Activated T-cell treated with anti-CD3 and anti-CD28 coated beads for 48 hours (primary cell): ENCODE data around the gene FAM25A.
"Not testable (repeated sequence)": the region's sequence is repeated elsewhere in the genome, so short reads cannot be mapped to it uniquely, and the experiment has no call there.

ENCODE experiments used
- DNase-seq: peaks from one replicate; pipeline ENCODE4 v3.0.0-alpha.2; 2020; ENCODE audit warnings: low read depth

FAM25A gene

DNA sequence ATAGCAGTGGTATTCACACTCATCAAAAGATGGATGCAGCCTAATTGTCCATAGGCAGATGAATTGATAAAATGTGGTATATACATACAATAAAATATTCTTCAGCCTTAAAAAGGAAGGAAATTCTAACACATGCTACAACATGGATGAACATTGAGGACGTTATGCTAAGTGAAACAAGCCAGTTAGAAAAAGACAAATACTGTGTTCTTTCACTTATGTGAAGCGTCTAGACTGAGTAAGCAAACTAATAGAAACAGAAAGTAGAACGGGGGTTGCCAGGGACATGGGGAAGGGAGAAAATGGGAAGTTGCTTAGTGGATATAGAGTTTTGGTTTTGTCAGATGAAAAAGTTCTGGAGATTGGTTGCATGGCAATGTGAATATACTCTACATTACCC lies 6.6 kb upstream of the FAM25A start:
- not testable (repeated sequence) for DNase-seq

DNA sequence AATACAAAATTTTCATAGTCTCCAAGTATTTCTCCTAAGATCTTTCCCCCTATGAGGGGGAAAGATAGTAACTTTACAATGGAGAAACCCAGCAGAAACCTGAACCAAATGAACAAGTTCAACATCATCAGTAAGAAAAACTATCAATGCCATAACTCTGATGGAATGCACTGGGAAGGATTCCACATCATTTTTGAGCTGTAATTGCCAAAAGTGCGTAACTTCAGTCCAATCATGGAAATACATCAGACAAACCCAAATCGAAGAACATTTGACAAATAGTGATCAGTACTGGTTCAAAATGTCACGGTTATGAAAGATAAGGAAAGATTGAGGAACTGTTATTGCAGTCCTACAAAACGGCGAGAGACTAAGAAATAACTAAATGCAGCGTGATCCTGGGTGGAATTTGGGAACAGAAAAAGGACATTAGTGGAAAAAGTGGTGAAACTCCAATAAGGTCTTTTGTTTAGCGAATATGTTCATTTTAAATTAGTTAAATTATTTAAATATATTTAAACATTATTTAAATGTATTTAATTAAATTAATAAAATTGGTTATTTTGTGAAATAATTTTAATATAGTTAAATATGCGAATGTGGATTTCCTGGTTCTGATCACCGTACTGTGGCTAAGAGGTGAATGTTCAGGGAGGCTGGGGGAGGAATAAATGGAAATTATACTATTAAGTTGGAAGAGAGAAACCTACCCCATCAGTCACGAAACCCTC lies 4.9 kb upstream of the FAM25A start:
- DNase-seq: not testable (repeated sequence)

DNA sequence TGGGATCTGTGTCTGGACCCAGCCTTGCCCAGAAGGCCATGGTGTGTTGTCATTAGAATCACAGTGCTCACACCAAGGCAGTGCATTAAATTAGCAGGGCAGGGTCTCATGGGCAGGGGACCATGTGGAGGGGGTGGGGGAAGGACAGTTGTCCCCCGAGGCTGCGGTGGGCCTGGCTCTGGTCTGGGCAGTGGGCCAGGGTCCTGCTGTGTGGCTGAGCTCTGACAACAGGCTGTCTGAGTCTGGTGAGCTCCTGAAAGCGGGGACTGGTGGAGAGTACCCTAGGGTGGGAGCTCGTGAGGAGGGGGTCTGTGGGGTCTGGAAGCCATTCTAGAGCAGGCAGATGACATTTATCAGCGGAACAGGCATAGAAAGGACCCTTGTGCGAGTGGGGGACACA lies 2.0 kb upstream of the FAM25A start:
- not testable (repeated sequence) for DNase-seq

DNA sequence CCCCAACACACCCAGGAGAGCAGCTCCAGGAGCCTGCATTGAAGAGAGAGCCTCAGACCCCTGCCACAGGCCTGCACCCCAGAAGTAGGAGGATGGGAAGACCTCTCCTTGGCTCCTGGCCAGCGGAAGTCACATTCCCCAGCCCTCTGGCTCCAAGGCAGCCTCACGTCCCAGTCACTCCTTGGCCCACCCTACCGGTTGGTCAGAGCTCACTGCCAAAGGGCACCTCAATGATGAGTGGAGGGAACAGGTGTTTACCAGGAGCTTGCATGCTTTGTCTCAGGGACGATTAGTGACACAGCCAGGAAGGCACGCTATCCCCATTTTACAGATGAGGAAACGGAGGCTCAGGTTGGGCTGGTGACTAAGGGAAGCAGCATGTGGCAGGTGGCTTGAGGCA lies 1.0 kb upstream of the FAM25A start:
- not testable (repeated sequence) for DNase-seq

DNA sequence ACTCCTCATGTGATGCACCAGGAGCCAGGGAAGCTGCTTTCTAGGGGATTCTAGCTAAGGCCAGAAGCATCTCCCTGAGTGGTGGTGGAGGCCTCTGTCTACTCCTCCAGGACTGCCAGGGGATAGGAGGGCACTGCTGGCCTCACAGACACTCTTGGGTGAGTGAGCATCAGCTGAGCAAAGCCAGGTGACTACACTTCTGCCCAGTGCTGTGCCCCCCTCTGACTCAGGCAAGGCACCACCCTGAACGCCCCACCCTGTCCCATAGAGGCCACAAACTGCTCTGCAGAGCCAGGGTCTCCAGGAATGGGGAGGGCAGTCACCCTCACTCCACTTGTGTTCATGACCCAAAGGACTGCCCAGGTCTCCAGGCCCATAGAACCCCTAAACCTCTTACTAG lies 590 bp upstream of the FAM25A start:
- DNase-seq: not testable (repeated sequence)

DNA sequence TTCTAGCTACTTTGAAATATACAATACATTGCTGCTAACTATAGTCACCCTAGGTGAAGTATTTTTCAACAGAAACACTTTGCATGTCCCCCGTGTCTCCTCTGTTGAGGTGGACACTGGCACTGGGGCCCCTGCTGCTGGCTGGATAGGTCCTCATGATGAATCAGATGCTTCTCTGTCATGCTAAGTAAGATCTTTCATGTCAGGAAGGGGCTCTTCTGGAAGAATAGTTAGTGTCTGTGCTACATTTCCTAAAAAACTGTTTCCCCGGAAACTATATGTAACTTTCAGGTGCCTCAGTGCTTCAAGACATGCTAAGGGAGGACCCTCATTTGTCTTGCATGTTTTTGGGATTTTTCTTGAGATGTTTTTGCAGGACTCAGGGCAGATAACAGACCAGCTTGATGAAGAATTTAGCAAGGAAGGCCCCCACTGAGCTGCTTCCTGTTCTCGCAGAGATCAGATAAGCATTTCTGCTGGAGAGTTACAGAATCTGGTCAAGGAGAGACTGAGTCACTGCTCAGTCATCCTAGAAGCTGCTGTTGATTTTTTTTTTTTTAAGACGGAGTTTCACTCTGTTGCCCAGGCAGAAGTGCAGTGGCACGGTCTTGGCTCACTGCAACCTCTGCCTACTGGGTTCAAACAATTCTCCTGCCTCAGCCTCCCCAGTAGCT lies 5.3 kb downstream of the FAM25A start:
- not testable (repeated sequence) for DNase-seq

DNA sequence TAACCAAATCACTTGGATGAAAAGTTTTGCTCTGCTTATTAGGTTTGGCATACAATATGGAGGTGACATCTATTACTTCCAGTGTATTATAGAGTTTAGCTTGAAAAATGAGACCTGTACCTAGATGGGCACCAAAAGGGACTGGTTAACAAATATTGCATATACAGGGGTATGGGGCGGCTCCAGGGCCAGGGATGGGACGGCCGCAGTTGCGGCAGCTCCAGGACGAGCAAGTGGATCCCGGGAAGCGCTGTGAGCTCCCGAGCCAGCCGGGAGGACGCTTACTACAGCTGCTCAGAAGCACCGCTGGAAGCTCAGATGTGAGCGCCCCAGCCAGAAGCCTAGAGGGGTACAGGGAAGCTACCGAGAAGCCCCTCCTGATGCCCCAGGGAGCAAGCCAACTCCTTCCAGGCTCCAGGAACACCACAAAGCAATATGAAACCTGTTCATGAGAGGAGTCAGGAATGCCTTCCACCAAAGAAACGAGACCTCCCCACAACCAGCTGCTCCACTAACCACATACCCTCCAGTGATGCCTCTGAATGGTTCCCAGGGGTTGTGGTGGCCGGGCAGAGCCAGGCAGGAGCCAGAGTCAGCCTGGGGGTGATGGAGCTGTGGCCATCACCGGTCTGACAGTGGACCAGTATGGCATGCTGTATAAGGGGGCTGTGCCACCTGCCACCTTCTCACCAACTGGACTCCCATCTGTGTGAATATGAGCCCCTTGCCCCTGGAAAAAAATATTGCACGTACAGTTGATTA lies 6.8 kb downstream of the FAM25A start:
- DNase-seq: not testable (repeated sequence)

DNA sequence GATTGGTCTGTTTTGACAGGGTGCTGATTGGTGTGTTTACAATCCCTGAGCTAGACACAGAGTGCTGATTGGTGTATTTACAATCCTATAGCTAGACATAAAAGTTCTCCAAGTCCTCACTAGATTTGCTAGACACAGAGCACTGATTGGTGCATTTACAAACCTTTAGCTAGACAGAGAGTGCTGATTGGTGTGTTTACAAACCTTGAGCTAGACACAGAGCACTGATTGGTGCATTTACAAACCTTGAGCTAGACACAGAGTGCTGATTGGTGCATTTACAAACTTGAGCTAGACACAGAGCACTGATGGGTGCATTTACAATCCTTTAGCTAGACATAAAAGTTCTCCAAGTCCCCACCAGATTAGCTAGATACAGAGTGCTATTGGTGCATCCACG lies 10.3 kb downstream of the FAM25A start:
- not testable (repeated sequence) for DNase-seq

DNA sequence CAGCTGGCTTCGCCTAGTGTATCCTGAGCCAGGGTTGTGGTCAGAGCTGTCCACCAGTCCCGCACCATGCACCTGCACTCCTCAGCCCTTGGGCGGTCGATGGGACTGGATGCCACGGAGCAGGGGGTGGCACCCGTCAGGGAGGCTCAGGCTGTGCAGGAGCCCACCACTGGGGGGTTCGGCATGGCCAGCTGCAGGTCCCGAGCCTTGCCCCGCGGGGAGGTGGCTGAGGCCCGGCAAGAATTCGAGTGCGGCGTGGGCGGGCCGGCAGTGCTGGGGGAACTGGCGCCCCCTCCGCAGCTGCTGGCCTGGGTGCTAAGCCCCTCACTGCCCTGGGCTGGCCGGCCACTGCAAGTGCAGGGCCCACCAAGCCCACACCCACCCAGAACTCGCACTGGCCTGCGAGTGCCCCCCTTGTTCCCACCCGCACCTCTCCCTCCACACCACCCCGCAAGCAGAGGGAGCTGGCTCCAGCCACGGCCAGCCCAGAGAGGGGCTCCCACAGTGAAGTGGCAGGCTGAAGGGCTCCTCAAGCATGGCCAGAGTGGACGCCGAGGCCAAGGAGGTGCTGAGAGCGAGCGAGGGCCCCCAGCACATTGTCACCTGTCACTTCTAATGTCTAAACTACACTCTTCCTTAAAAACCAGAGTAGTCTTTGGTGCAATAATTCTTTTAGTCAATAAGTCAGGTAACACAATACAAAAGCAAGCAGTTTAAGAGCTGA lies 11.0 kb downstream of the FAM25A start:
- no peak for DNase-seq

DNA sequence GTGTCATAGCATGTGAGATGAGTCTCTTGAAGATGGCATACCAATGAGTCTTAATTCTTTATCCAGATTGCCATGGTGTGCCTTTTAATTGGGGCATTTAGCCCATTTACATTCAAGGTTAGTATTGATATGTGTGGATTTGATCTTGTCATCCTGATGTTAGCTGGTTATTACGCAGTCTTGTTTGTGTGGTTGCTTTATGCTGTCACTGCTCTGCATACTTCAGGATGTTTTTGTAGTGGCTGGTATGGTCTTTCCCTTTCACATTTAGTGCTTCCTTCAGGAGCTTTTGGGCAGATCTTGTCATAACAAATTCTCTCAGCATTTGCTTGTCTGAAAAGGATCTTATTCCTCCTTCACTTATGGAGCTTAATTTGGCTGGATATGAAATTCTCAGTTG lies 16.5 kb downstream of the FAM25A start:
- no peak for DNase-seq

DNA sequence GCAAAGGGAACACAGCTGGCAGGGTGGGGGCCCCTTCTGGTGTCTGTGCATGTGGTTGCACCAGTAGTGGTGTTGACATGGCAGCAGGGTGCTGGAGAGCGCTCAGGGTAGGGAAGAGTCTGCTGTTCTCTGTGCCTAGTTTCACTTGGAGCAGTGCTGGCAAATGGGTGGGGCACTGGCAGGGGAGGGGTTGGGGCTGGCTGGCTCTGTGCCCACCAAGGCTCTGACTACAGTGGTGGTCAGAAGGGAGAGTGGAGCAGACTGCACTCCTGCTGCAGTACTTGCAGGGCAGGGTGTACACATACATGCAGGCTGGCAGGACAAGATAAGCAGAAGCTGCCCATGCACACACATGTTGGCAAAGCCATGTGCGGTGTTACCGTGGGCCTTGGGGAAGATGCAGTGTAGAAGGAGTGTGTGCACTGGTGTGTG lies 18.2 kb downstream of the FAM25A start:
- no peak for DNase-seq

DNA sequence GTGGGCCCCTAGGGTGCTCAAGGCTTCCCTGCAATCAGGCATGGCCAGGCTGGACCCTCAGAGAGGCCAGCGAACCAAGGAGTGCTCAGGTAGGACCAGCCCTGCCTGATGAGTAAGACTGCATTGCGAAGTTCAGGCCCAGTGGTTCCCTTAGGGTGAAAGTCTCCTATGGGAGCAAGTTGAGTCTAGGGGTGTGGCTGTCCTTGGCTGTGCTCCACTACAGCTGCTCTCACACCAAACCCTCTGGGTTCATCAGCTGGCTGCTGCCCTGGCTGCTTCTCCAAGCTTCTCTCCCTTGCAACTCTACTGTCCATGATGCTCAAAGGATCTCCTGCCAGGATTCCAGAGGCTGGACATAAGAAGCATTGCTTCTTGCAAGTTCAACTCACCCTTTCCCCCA lies 18.7 kb downstream of the FAM25A start:
- no peak for DNase-seq

DNA sequence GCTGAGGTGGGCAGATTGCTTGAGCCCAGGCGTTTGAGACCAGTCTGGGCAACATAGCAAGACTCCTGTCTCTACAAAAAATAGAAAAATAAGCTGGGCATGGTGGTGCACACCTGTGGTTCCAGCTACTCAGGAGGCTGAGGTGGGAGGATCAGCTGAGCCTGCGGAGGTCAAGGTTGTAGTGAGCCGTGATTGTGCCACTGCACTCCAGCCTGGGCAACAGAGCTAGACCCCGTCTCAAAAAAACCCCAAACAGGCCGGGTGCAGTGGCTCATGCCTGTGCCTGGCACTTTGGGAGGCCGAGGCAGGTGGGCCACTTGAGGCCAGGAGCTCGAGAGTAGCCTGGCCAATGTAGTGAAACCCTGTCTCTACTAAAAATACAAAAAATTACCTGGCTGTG lies 23.5 kb downstream of the FAM25A start:
- DNase-seq: not testable (repeated sequence)

DNA sequence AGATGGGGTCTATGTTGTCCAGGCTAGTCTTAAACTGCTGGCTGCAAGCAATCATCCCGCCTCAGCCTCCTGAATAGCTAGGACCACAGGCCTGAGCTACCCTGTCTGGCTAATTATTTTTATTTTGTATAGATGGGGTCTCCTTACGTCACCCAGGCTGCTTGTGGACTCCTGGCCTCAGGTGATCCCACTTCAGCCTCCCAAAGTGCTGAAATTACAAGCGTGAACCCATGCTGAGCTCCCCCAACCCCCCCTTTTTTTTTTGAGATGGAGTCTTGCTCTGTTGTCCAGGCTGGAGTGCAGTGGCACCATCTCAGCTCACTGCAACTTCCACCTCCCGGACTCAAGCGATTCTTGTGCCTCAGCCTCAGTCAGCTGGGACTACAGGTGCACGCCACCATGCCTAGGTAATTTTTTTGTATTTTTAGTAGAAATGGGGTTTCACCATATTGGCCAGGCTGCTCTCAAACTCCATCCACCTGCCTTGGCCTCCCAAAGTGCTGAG lies 25.4 kb downstream of the FAM25A start:
- no peak for DNase-seq

DNA sequence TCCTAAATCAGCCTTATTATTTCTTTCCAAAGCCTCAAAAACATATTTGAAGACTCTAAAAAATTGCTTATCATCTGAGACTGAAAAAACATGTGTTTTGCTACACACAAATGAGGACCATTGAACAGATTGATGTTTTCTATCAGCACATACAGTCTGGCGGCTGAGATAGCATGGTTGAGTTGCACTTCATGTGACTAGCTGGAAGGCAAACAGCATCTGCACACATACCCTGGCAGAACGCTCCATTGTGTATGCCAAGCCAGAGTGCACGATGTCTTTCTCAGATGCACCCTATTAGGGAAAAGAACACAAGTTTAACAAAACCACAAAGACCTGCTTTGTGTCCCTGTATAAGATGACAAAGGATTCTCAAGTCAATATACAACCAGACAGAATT lies 33.0 kb downstream of the FAM25A start:
- no peak for DNase-seq

DNA sequence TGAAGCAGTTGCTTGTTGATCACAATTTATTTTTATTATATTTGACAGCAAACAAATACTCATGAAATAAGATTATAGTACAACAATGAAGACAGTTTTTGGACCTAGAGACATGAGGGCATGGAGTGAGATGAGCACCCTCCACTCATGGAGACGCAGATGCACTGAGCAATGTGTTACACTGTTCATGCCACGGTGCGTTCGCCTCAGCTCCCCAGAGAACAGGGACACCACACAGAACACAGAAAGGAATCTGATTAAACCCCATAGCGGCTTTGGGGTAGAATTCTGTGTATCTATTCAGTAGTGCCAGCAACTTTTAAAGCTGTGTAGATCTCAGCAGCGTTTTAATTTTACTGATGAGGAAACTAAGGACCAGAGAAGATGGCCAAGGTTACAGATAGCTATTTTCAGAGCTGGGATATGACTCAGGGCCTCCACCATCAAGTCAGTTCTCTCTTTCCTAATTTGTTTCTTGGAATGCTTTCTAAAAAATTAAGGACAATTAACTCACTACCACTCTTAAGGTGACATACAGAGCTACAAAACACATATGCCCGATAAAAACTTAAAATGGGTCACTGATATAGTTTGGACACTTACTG lies 33.6 kb downstream of the FAM25A start:
- no peak for DNase-seq

DNA sequence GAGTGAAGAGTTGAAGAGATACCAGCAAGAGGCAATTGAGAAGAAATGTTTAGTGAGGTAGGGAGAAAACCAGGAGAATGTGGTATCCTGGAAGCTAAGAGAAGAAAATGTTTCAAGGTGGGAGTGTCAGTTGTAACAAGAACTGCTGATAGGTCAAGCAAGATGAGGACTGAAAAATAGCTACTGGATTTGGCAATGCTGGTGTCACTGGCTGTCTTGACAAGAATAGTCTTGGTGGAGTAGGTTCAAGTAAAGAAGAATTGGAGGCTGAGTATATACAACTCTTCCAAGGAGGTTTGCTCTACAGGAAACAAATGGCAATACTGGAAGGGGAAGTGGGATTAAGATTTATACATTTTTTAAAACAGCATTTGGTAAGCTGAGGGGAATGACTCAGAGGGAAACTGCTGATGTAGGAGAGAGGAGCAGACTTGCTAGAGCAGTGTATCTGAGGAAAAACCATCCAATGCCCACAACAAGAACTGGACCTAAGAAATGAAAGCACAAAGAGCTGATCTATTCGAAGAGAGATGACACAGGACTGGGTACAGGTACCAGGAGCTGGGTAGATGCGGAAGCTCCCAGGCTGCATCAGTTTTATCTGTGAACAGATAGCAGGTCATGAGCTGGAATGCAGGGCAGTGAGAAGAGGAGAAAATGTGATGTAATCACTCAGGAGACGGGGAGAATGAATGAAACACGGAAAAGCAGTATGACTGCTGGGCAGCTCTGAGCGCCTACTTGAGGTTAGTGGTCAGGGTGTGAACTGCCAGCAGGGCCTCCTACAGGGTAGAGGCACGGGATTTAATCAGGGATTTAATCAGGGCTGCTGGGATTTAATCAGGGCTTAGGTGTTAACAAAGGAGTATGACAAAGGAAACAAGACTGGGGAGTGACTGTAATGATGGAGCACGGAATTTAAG lies 34.5 kb downstream of the FAM25A start:
- no peak for DNase-seq

DNA sequence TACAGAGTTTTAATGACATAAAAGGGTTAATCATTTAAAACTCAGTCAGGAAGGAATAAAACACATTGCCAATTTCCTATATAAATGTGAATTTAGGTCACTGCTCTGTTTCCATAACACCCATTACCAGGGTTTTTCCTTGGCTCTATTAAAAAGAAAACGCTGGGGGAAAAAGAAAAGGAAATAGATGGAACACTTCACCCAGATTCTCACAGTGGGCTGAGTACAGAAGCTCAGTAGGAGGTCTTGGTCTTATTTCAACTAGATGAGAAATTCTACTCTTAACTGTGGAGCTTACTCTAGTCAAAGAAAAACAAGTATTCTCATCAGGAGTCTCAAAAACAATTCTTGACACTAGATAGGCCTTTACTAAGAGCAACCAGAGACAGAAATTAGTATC lies 38.1 kb downstream of the FAM25A start:
- DNase-seq: no peak

DNA sequence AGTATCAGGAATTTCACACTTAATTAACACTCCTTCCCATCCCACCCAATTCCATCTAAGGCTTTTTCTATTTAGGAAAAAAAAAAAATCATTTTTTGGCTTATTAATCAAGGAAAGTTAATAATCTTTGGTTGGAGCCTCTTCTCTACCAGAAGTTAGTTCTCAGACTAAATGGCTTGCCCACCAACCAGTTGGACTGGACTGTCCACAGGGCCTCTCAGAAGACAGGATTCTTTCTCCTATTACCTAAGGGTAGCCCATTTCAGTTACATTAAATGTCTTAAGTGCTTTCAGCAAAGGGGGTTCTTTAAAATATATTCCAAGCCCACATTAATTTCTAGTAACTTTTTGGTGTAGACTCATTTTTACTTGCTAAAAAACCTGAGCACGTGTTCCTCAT lies 39.3 kb downstream of the FAM25A start:
- no peak for DNase-seq

DNA sequence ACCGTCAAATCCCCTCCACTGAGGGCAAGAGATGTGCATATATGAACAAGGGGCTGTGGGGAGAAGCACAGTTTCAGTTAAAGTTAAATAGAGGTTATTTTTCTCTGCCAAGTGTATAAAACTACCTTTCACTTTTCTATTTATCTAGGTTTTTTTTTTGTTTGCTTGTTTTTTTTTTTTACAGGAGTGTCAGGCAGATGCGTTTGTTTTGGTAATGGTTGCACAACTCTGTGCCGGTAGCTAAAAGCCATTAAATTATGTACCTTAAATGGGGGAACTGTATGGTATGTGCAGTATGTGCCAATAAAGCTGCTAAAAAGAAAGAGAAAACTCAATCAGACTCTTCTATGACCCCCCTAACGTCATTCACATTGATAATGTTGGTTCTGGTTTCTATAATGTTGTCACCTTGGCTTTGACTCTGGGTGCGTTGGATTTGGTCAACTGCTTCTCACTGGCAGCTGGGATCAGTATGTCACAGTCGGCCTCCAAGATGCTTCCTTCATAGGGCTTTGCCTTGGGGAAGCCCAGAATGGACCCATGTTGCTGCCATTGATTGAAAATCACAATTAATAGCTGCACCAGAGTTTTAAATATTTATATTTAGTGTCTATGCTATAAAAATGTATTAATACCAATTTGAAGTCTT lies 40.3 kb downstream of the FAM25A start:
- DNase-seq: no peak
